DND-41 (cell line): ENCODE data around the gene GPR152.

ENCODE experiments used
- CTCF ChIP-seq: IDR thresholded peaks from 2 replicates; pipeline ENCODE4 v1.5.1; 2012; ENCODE audit warnings: borderline replicate concordance, low read length, moderate library complexity, mild to moderate bottlenecking; ENCODE audit not compliant: poor library complexity, severe bottlenecking; ENCODE audit errors: extremely low read depth
- EZH2 ChIP-seq: IDR thresholded peaks from 3 replicates; pipeline ENCODE4 v1.6.1; 2012; ENCODE audit warnings: borderline replicate concordance, low read depth, mild to moderate bottlenecking, moderate library complexity, low read length, inconsistent platforms; ENCODE audit not compliant: severe bottlenecking

GRCh38 chr11:67500484-67500821, 47.9 kb upstream of the GPR152 start:
- TF ChIP-seq CTCF (no peak), EZH2 (no peak)
